ENCODE data around the gene DERL2.
A peak's percentile ranks its signal among the peaks of the same experiment; 100 is the strongest.

Gene DERL2

GRCh38 chr17:5530265-5531084 is 44.5 kb upstream of the DERL2 start:
- TF ChIP-seq CTCF (IDR thresholded peaks at IDR 0.05; ENCODE audit: low read depth, low read length): no peak
- Histone ChIP-seq H3K4me3 (ENCODE audit: low read depth, low read length) (no peak overlapping the region), H3K27me3 (no peaks in the 10 kb centered on the region), H3K36me3 (no peaks in the 10 kb centered on the region), H3K9me3 (no peaks in the 10 kb centered on the region), H3K4me1 (peaks cover 11% of the 10 kb centered on the region)
- no peak for DNase-seq

- Histone ChIP-seq H3K4me1 (peaks cover 11% of the 10 kb centered on the region), H3K36me3 (no peaks in the 10 kb centered on the region), H3K9me3 (no peaks in the 10 kb centered on the region), H3K27me3 (no peaks in the 10 kb centered on the region), H3K4me3 (ENCODE audit: low read depth, low read length) (no peak overlapping the region)
- no peak for TF ChIP-seq CTCF (IDR thresholded peaks at IDR 0.05; ENCODE audit: low read depth, low read length)
- DNase-seq: no peak
Observed at GRCh38 chr17:5527601-5528250, 41.7 kb upstream of the DERL2 start.

DNA sequence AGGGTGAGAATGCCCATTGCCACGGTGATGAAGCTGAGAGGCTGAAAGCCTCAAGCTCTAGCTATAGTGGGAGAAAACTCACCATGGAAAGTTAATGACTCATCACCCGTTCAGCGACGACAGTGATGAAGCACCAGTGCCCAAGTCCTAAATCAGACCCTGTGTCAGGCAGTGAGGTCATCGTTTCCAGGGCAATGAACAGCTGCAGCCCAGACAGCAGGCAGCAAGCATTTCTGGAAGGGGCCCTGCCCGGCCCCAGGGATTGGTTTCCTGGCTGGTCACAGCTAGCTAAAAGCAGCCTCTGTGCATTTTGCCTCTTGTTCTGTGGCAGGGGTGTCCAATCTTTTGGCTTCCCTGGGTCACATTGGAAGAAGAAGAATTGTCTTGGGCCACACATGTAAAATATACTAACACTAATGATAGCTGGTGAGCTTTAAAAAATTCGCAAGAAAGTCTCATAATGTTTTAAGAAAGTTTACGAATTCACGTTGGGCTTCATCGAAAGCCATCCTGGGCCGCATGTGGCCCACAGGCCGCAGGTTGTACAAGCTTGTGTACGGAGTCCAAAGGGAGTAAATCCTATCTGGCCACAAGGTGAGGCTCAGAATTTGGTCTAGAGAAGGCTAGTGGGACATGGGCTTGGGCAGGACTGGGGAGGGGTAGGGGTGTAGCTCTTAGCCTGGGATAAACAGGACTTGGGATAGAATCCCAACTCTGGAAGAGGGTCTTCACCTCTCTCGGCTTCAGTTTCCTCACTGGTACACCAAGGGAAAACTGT is 41.0 kb upstream of the DERL2 start:
- peak; percentile 78 for DNase-seq
- TF ChIP-seq CTCF (IDR thresholded peaks at IDR 0.05; ENCODE audit: low read depth, low read length): no peak
- no peaks in the 10 kb centered on the region for H3K36me3 ChIP-seq
- no peak overlapping the region for H3K4me3 ChIP-seq (ENCODE audit: low read depth, low read length)
- H3K27me3 ChIP-seq: no peaks in the 10 kb centered on the region
- no peaks in the 10 kb centered on the region for H3K9me3 ChIP-seq
- H3K4me1 ChIP-seq: peaks cover 11% of the 10 kb centered on the region

DNA sequence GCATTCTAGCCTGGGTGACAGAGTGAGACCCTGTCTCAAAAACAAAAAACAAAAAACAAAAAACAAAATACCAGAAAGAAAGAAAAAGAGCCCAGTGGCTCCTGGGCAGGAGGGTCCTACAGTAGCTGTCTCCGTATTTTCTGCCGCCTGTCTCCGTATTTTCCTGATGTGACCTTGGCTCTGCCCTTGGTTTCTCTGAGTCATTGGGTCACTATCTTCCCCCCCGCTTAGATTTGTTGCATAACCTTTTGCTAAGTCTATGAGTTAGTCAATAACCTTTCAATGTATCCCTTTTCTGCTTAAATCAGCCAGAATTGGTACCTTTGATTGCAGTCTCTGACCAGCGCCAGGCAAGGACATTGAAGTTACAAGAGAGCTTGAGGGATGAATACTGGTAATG is 37.3 kb upstream of the DERL2 start:
- Histone ChIP-seq H3K4me3 (ENCODE audit: low read depth, low read length) (no peak overlapping the region), H3K4me1 (peaks cover 11% of the 10 kb centered on the region), H3K36me3 (no peaks in the 10 kb centered on the region), H3K27me3 (no peaks in the 10 kb centered on the region), H3K9me3 (no peaks in the 10 kb centered on the region)
- TF ChIP-seq CTCF (IDR thresholded peaks at IDR 0.05; ENCODE audit: low read depth, low read length): no peak
- no peak for DNase-seq

GRCh38 chr17:5522476-5522875 is 36.5 kb upstream of the DERL2 start:
- Histone ChIP-seq H3K27me3 (no peaks in the 10 kb centered on the region), H3K9me3 (no peaks in the 10 kb centered on the region), H3K4me1 (peaks cover 7% of the 10 kb centered on the region), H3K4me3 (ENCODE audit: low read depth, low read length) (no peak overlapping the region), H3K36me3 (no peaks in the 10 kb centered on the region)
- no peak for DNase-seq
- no peak for TF ChIP-seq CTCF (IDR thresholded peaks at IDR 0.05; ENCODE audit: low read depth, low read length)

Data from BE2C (cell line).